ENCODE results near the gene BCOR. TPM values are rescaled to one million over a fixed set of nuclear protein-coding genes. Genes with fewer than 3 reads are reported as not detected.

Gene BCOR
- total RNA-seq, 4 donors from 2014 or later, result 12.0 to 20.1 (median 17.4) TPM

- intact Hi-C loops (cut with DNase I), result loop anchor here (5.0 kb wide), 1 partner anchor 61 kb away; no protein-coding TSS in a partner anchor
- H3K4me3 ChIP-seq, result peak overlapping the region in 2 of 4 donors; percentile 47 to 68
- DNase-seq, result no peak
- peaks cover 9 to 93% (median 15%) of the 10 kb centered on the region in 3 donors for H3K4me1 ChIP-seq
- WGBS, 2 donors, result 38 to 72% methylated on average over 7 of the region's 7 CpGs
- TF ChIP-seq, protein P1, sequence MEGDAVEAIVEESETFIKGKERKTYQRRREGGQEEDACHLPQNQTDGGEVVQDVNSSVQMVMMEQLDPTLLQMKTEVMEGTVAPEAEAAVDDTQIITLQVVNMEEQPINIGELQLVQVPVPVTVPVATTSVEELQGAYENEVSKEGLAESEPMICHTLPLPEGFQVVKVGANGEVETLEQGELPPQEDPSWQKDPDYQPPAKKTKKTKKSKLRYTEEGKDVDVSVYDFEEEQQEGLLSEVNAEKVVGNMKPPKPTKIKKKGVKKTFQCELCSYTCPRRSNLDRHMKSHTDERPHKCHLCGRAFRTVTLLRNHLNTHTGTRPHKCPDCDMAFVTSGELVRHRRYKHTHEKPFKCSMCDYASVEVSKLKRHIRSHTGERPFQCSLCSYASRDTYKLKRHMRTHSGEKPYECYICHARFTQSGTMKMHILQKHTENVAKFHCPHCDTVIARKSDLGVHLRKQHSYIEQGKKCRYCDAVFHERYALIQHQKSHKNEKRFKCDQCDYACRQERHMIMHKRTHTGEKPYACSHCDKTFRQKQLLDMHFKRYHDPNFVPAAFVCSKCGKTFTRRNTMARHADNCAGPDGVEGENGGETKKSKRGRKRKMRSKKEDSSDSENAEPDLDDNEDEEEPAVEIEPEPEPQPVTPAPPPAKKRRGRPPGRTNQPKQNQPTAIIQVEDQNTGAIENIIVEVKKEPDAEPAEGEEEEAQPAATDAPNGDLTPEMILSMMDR (IDR thresholded peaks at IDR 0.05), result no peak
- no peak for TF ChIP-seq POLR2A (IDR thresholded peaks at IDR 0.05)
- peak overlapping the region in 1 of 4 donors; percentile 57 for H3K27ac ChIP-seq
- H3K36me3 ChIP-seq, result no peaks in the 10 kb centered on the region
- peaks cover 0 to 14% (median 1%) of the 10 kb centered on the region in 4 donors for H3K27me3 ChIP-seq
- no peaks in the 10 kb centered on the region for H3K9me3 ChIP-seq
These were observed 6.8 kb downstream of the BCOR start for GRCh38 chrX:40090961-40091360.

DNA sequence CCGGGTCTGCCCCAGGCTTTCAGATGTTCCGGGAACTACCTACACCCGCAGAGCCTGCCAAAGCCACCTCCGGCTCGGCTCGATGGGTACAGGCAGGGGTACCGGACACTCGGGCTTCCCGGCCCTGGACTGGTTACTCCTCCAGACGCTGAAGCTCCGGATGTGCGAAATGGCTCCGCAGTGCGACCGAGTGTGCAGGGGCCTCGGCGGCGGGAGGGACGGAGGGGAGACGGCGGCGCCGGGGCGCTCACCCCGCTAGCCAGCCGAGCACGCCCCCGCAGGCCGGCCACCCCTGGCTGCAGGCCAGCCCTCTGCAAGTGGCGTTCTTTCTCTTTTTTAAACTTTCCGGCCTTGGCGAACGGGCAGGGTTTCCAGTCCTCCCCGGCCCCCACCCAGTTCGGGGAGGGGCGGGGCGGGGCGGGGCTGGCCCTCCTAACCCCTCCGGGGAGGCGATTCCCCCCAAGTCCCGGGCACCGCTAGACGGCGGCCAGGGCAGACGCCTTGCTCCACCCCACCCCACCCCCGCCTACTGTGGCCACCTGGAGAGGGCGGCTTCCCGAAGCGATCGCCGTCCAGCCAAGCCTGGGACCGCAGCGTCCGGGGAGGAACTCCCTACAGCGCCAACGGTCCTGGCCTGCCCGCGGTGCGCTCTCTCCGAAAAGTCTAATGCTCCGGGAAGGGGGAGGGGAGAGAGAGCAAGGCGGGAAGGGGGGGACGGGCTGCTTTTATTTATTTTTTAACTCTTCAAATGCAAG is 7.5 kb downstream of the BCOR start:
- DNase-seq, result no peak
- peaks cover 0 to 14% (median 1%) of the 10 kb centered on the region in 4 donors for H3K27me3 ChIP-seq
- peak overlapping the region; percentile 51 to 82 (median 64) for H3K27ac ChIP-seq
- no peaks in the 10 kb centered on the region for H3K9me3 ChIP-seq
- no peak for TF ChIP-seq POLR2A (IDR thresholded peaks at IDR 0.05)
- TF ChIP-seq, protein P1 (IDR thresholded peaks at IDR 0.05), result no peak
- peak overlapping the region; percentile 32 to 68 (median 43) for H3K4me3 ChIP-seq
- no peaks in the 10 kb centered on the region for H3K36me3 ChIP-seq
- intact Hi-C loops (cut with DNase I), result loop anchor here (5.0 kb wide), 1 partner anchor 62 kb away; no protein-coding TSS in a partner anchor
- H3K4me1 ChIP-seq, result peaks cover 13 to 98% (median 22%) of the 10 kb centered on the region in 3 donors
- 17 to 25% methylated on average over 1 to 13 of the region's 63 CpGs for WGBS, 2 donors

- WGBS, 2 donors, result 51 to 83% methylated on average over 4 to 9 of the region's 9 CpGs
- H3K27ac ChIP-seq, result peak overlapping the region in 2 of 4 donors; percentile 23 to 70
- peaks cover 0 to 17% (median 1%) of the 10 kb centered on the region in 4 donors for H3K27me3 ChIP-seq
- H3K4me1 ChIP-seq, result peaks cover 18 to 98% (median 33%) of the 10 kb centered on the region in 3 donors
- no peaks in the 10 kb centered on the region for H3K9me3 ChIP-seq
- DNase-seq, result no peak
- TF ChIP-seq, protein P1 (IDR thresholded peaks at IDR 0.05), result no peak
- no peak for TF ChIP-seq POLR2A (IDR thresholded peaks at IDR 0.05)
- no peak overlapping the region for H3K4me3 ChIP-seq
- H3K36me3 ChIP-seq, result no peaks in the 10 kb centered on the region
- intact Hi-C loops (cut with DNase I), result no loop called here
These were observed 8.8 kb downstream of the BCOR start for GRCh38 chrX:40088803-40089540.

DNA sequence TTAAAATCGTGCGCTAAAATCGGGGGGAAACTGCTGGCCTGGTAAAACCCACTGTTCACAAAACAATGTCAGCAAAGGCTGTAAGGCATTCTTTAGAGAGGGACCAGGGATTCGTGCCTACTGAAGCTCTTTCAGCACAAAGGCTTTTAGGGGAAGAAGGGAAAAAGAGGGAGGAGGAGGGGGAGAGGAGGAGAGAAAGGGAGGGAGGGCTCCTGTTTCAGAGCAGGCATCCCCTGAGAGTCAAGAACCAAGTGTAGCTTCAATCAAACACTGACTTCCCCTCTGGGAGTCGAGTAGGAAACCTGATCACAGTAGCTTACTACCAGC is 9.5 kb downstream of the BCOR start:
- Histone ChIP-seq H3K27me3 (peaks cover 0 to 19% (median 1%) of the 10 kb centered on the region in 4 donors), H3K27ac (peak overlapping the region in 3 of 4 donors; percentile 23 to 70 (median 30)), H3K4me3 (no peak overlapping the region), H3K9me3 (no peaks in the 10 kb centered on the region), H3K4me1 (peaks cover 23 to 98% (median 37%) of the 10 kb centered on the region in 3 donors), H3K36me3 (no peaks in the 10 kb centered on the region)
- no peak for TF ChIP-seq POLR2A (IDR thresholded peaks at IDR 0.05)
- TF ChIP-seq, protein P1 (IDR thresholded peaks at IDR 0.05), result no peak
- DNase-seq, result no peak
- WGBS, 2 donors, result 34 to 50% methylated on average over 3 to 5 of the region's 5 CpGs
- intact Hi-C loops (cut with DNase I), result no loop called here
